Astrocyte (in vitro differentiated cells and primary cell): Measurements from ENCODE around the gene SCLY. TPM values are rescaled to one million over a fixed set of nuclear protein-coding genes. Genes with fewer than 3 reads are reported as not detected.
A peak's percentile ranks its signal among the peaks of the same experiment; 100 is the strongest.

ENCODE experiments used
- DNase-seq: peaks from one replicate; pipeline ENCODE4 v3.0.0-alpha.2; 2010; ENCODE audit warnings: low read depth
- FAIRE-seq: peaks from 2 replicates; lab custom pipeline; 2011; peaks lifted over from hg19 to GRCh38; lab: Jason Lieb, UNC
- H2AFZ ChIP-seq: 2 replicates; pipeline ENCODE4 v1.6.0; 2012; ENCODE audit warnings: low read depth, low read length, inconsistent platforms
- H3K27ac ChIP-seq: 2 replicates; pipeline ENCODE4 v1.5.1; 2011; ENCODE audit warnings: low read depth, low read length, inconsistent platforms
- H3K27me3 ChIP-seq: 2 replicates; pipeline ENCODE4 v1.6.0; 2011; ENCODE audit warnings: low read length, inconsistent platforms; ENCODE audit not compliant: insufficient read depth
- H3K36me3 ChIP-seq: 2 replicates; pipeline ENCODE4 v1.5.1; 2011; ENCODE audit warnings: low read length, inconsistent platforms; ENCODE audit not compliant: insufficient read depth
- H3K4me1 ChIP-seq: 2 replicates; pipeline ENCODE4 v1.5.1; 2011; ENCODE audit warnings: low read length, inconsistent platforms; ENCODE audit not compliant: insufficient read depth
- H3K4me2 ChIP-seq: 2 replicates; pipeline ENCODE4 v1.6.0; 2012; ENCODE audit warnings: low read length, inconsistent platforms
- H3K4me3 ChIP-seq: 2 replicates; pipeline ENCODE4 v1.5.1; 2011; ENCODE audit warnings: low read depth, mild to moderate bottlenecking, low read length, inconsistent platforms; ENCODE audit not compliant: insufficient read depth
- H3K79me2 ChIP-seq: 2 replicates; pipeline ENCODE4 v1.6.0; 2012; ENCODE audit warnings: mild to moderate bottlenecking, low read length, inconsistent platforms; ENCODE audit not compliant: insufficient read depth
- H3K9ac ChIP-seq: 2 replicates; pipeline ENCODE4 v1.6.0; 2012; ENCODE audit warnings: mild to moderate bottlenecking, low read length, inconsistent platforms
- H3K9me3 ChIP-seq: 2 replicates; pipeline ENCODE4 v1.5.1; 2012; ENCODE audit warnings: low read depth, mild to moderate bottlenecking, low read length, inconsistent platforms; ENCODE audit not compliant: insufficient read depth
- H4K20me1 ChIP-seq: 2 replicates; pipeline ENCODE4 v1.6.0; 2012; ENCODE audit warnings: low read length, inconsistent platforms; ENCODE audit not compliant: insufficient read depth
- H3K27ac Mint-ChIP-seq: one replicate; pipeline ENCODE4 v1.8.0; 2021; ENCODE audit warnings: mild to moderate bottlenecking, mixed read lengths; ENCODE audit not compliant: unreplicated experiment
- H3K27me3 Mint-ChIP-seq: one replicate; pipeline ENCODE4 v1.8.0; 2021; ENCODE audit warnings: low read depth, mixed read lengths; ENCODE audit not compliant: unreplicated experiment
- H3K36me3 Mint-ChIP-seq: one replicate; pipeline ENCODE4 v1.8.0; 2021; ENCODE audit warnings: low read depth, mixed read lengths; ENCODE audit not compliant: unreplicated experiment
- H3K4me1 Mint-ChIP-seq: one replicate; pipeline ENCODE4 v1.8.0; 2021; ENCODE audit warnings: low read depth, mixed read lengths; ENCODE audit not compliant: unreplicated experiment
- H3K4me3 Mint-ChIP-seq: one replicate; pipeline ENCODE4 v1.8.0; 2021; ENCODE audit warnings: mild to moderate bottlenecking, moderate library complexity, mixed read lengths; ENCODE audit not compliant: unreplicated experiment
- H3K9me3 Mint-ChIP-seq: one replicate; pipeline ENCODE4 v1.8.0; 2021; ENCODE audit warnings: mild to moderate bottlenecking, mixed read lengths; ENCODE audit not compliant: unreplicated experiment
- EZH2 ChIP-seq: IDR thresholded peaks from 2 replicates; pipeline ENCODE4 v1.6.1; 2012; ENCODE audit warnings: mild to moderate bottlenecking, low read length, inconsistent platforms; ENCODE audit not compliant: insufficient read depth
- total RNA-seq: library from RNA; stranded (reverse); gene quantifications from 2 replicates; pipeline ENCODE4 v1.2.1, GENCODE V29; 2021
- TF ChIP-seq, protein P1 (sequence below): IDR thresholded peaks from 2 replicates; pipeline ENCODE4 v1.5.1; 2011; ENCODE audit warnings: low read depth, mild to moderate bottlenecking, inconsistent platforms, low read length, moderate library complexity; ENCODE audit not compliant: insufficient read depth

Gene SCLY
- total RNA-seq, 1 donor from 2014 or later = 15.4 TPM

GRCh38 chr2:238015705-238016104 lies 45.1 kb upstream of the SCLY start:
- FAIRE-seq (no peak), DNase-seq (no peak)
- H3K4me1 ChIP-seq = no peaks in the 10 kb centered on the region
- Mint-ChIP-seq H3K27me3 (no peaks in the 10 kb centered on the region), H3K4me3 (no peak overlapping the region), H3K27ac (no peak overlapping the region), H3K9me3 (no peaks in the 10 kb centered on the region), H3K36me3 (peaks cover 11% of the 10 kb centered on the region), H3K4me1 (peaks cover 2% of the 10 kb centered on the region)
- peaks cover 22% of the 10 kb centered on the region for H4K20me1 ChIP-seq
- no peaks in the 10 kb centered on the region for H3K27me3 ChIP-seq
- no peak overlapping the region for H3K4me3 ChIP-seq
- no peak overlapping the region for H2AFZ ChIP-seq
- no peaks in the 10 kb centered on the region for H3K9me3 ChIP-seq
- no peak overlapping the region for H3K27ac ChIP-seq
- H3K4me2 ChIP-seq = no peak overlapping the region
- H3K79me2 ChIP-seq = peaks cover 9% of the 10 kb centered on the region
- no peak for TF ChIP-seq EZH2
- TF ChIP-seq, protein P1, sequence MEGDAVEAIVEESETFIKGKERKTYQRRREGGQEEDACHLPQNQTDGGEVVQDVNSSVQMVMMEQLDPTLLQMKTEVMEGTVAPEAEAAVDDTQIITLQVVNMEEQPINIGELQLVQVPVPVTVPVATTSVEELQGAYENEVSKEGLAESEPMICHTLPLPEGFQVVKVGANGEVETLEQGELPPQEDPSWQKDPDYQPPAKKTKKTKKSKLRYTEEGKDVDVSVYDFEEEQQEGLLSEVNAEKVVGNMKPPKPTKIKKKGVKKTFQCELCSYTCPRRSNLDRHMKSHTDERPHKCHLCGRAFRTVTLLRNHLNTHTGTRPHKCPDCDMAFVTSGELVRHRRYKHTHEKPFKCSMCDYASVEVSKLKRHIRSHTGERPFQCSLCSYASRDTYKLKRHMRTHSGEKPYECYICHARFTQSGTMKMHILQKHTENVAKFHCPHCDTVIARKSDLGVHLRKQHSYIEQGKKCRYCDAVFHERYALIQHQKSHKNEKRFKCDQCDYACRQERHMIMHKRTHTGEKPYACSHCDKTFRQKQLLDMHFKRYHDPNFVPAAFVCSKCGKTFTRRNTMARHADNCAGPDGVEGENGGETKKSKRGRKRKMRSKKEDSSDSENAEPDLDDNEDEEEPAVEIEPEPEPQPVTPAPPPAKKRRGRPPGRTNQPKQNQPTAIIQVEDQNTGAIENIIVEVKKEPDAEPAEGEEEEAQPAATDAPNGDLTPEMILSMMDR = no peak
- H3K36me3 ChIP-seq = no peaks in the 10 kb centered on the region
- H3K9ac ChIP-seq = no peak overlapping the region

GRCh38 chr2:238016526-238016925 lies 44.3 kb upstream of the SCLY start:
- H4K20me1 ChIP-seq = peaks cover 18% of the 10 kb centered on the region
- no peak overlapping the region for H3K4me3 Mint-ChIP-seq
- no peaks in the 10 kb centered on the region for H3K27me3 Mint-ChIP-seq
- no peak overlapping the region for H3K9ac ChIP-seq
- no peak for FAIRE-seq
- H3K4me3 ChIP-seq = no peak overlapping the region
- H3K27ac ChIP-seq = no peak overlapping the region
- TF ChIP-seq EZH2 = no peak
- TF ChIP-seq, protein P1 = no peak
- peaks cover 11% of the 10 kb centered on the region for H3K36me3 Mint-ChIP-seq
- no peaks in the 10 kb centered on the region for H3K4me1 ChIP-seq
- no peak for DNase-seq
- peaks cover 10% of the 10 kb centered on the region for H3K4me1 Mint-ChIP-seq
- no peaks in the 10 kb centered on the region for H3K36me3 ChIP-seq
- no peaks in the 10 kb centered on the region for H3K9me3 ChIP-seq
- no peak overlapping the region for H3K27ac Mint-ChIP-seq
- peaks cover 2% of the 10 kb centered on the region for H3K79me2 ChIP-seq
- no peak overlapping the region for H2AFZ ChIP-seq
- no peak overlapping the region for H3K4me2 ChIP-seq
- H3K9me3 Mint-ChIP-seq = no peaks in the 10 kb centered on the region
- no peaks in the 10 kb centered on the region for H3K27me3 ChIP-seq

DNA sequence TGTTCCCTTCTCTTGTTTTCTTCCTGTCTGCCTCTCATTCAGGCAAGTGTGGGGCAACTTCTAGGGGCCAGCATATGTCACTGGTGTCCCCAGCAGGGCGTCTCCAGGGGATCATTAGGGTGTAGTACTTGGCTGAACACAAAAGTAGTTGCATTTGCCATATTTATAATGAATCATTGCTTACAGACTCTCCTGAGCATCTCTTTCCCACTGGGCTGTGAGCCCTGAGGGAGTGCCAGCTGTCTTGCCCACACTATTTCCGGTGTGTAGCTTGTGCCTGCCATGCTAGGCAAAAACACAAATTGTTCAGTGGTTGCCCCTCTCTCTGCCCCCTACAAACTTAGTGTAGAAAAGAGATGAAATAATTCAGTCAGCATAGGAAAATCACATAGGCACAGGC lies 40.8 kb upstream of the SCLY start:
- no peak for TF ChIP-seq EZH2
- TF ChIP-seq, protein P1 = no peak
- H3K27ac Mint-ChIP-seq = no peak overlapping the region
- no peaks in the 10 kb centered on the region for H3K9me3 ChIP-seq
- H3K36me3 ChIP-seq = no peaks in the 10 kb centered on the region
- peaks cover 2% of the 10 kb centered on the region for H3K79me2 ChIP-seq
- H3K4me2 ChIP-seq = no peak overlapping the region
- no peaks in the 10 kb centered on the region for H3K27me3 Mint-ChIP-seq
- no peak overlapping the region for H2AFZ ChIP-seq
- no peak overlapping the region for H3K9ac ChIP-seq
- H3K27me3 ChIP-seq = no peaks in the 10 kb centered on the region
- FAIRE-seq = no peak
- no peaks in the 10 kb centered on the region for H3K4me1 ChIP-seq
- peaks cover 14% of the 10 kb centered on the region for H3K4me1 Mint-ChIP-seq
- H4K20me1 ChIP-seq = peaks cover 16% of the 10 kb centered on the region
- H3K9me3 Mint-ChIP-seq = no peaks in the 10 kb centered on the region
- H3K4me3 ChIP-seq = no peak overlapping the region
- H3K36me3 Mint-ChIP-seq = peaks cover 16% of the 10 kb centered on the region
- DNase-seq = no peak
- H3K27ac ChIP-seq = no peak overlapping the region
- peak overlapping the region; percentile 0 for H3K4me3 Mint-ChIP-seq
